Gastrocnemius medialis (tissue), 4 donors: ENCODE results near the gene SPTBN5.

Source experiments
- POLR2A ChIP-seq, 2 donors: fragments of 450-650 bp; IDR thresholded peaks; one replicate each; pipeline ENCODE4 v1.6.1; 2017; ENCODE audit warnings: antibody characterized with exemption in 2 of 2, mild to moderate bottlenecking in 2 of 2, moderate library complexity in 2 of 2
- TF ChIP-seq, protein P1 (sequence below), 5 experiments: fragments of 450-650 bp in 3 of 5; fragments of 200-600 bp in 2 of 5; sonication (generic) in 2 of 5; IDR thresholded peaks in 4 of 5; conservative IDR thresholded peaks in 1 of 5; 1 replicate in 4 of 5; 2 replicates in 1 of 5; pipeline ENCODE4 v1.5.1; 2016 to 2019; ENCODE audit warnings: antibody characterized with exemption in 5 of 5, mild to moderate bottlenecking in 3 of 5, moderate library complexity in 3 of 5

DNA sequence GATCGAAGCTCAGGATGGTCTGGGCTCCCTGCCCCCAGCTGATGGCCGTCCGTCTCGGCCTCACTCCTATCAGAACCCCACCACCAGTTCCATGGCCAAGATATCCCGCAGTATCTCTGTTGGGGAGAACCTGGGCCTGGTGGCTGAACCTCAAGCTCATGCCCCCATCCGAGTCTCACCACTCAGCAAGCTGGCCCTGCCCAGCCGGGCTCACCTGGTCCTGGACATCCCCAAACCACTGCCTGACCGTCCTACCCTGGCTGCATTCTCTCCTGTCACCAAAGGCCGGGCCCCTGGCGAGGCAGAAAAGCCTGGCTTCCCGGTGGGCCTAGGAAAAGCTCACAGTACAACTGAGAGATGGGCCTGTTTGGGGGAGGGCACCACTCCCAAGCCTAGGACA is 70.4 kb downstream of the SPTBN5 start:
- TF ChIP-seq, protein P1, sequence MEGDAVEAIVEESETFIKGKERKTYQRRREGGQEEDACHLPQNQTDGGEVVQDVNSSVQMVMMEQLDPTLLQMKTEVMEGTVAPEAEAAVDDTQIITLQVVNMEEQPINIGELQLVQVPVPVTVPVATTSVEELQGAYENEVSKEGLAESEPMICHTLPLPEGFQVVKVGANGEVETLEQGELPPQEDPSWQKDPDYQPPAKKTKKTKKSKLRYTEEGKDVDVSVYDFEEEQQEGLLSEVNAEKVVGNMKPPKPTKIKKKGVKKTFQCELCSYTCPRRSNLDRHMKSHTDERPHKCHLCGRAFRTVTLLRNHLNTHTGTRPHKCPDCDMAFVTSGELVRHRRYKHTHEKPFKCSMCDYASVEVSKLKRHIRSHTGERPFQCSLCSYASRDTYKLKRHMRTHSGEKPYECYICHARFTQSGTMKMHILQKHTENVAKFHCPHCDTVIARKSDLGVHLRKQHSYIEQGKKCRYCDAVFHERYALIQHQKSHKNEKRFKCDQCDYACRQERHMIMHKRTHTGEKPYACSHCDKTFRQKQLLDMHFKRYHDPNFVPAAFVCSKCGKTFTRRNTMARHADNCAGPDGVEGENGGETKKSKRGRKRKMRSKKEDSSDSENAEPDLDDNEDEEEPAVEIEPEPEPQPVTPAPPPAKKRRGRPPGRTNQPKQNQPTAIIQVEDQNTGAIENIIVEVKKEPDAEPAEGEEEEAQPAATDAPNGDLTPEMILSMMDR (IDR thresholded peaks at IDR 0.05 in 4 of 5, conservative IDR thresholded peaks at IDR 0.05 in 1 of 5) = no peak
- no peak for TF ChIP-seq POLR2A (IDR thresholded peaks at IDR 0.05)
